Immature natural killer cell (primary cell): Measurements from ENCODE around the gene MFAP2. TPM values are rescaled to one million over a fixed set of nuclear protein-coding genes. Genes with fewer than 3 reads are reported as not detected.

Experiments
- DNase-seq, 3 donors: peaks; one replicate each; pipeline ENCODE4 v3.0.0; 2022; ENCODE audit warnings: mixed read lengths in 1 of 3
- H3K27ac Mint-ChIP-seq, 6 donors: one replicate each; pipeline ENCODE4 v1.8.0; 2020; ENCODE audit warnings: mixed read lengths in 6 of 6, mild to moderate bottlenecking in 5 of 6, inconsistent platforms in 4 of 6, moderate library complexity in 3 of 6
- H3K27me3 Mint-ChIP-seq, 3 donors: one replicate each; pipeline ENCODE4 v1.8.0; 2020 to 2021; ENCODE audit warnings: low read depth in 3 of 3, mild to moderate bottlenecking in 3 of 3, mixed read lengths in 3 of 3, moderate library complexity in 3 of 3, inconsistent platforms in 1 of 3
- H3K36me3 Mint-ChIP-seq, 3 donors: one replicate each; pipeline ENCODE4 v1.8.0; 2020; ENCODE audit warnings: mixed read lengths in 3 of 3, inconsistent platforms in 2 of 3, mild to moderate bottlenecking in 2 of 3
- H3K4me1 Mint-ChIP-seq, 2 donors: one replicate each; pipeline ENCODE4 v1.8.0; 2020; ENCODE audit warnings: inconsistent platforms in 2 of 2, mild to moderate bottlenecking in 2 of 2, mixed read lengths in 2 of 2, moderate library complexity in 1 of 2
- H3K4me3 Mint-ChIP-seq, 5 donors: one replicate each; pipeline ENCODE4 v1.8.0; 2020; ENCODE audit warnings: mild to moderate bottlenecking in 5 of 5, mixed read lengths in 5 of 5, inconsistent platforms in 3 of 5, moderate library complexity in 3 of 5
- H3K9me3 Mint-ChIP-seq, 6 donors: one replicate each; pipeline ENCODE4 v1.8.0; 2020; ENCODE audit warnings: mild to moderate bottlenecking in 6 of 6, mixed read lengths in 6 of 6, inconsistent platforms in 4 of 6, moderate library complexity in 3 of 6
- polyA plus RNA-seq, 3 donors: library from polyadenylated mRNA; unstranded; fragments of 300-500 nt; fragmentation: Illumina TruSeq; gene quantifications; one replicate each; pipeline ENCODE4 v1.2.3, GENCODE V29; 2021

The MFAP2 gene
- polyA plus RNA-seq, 3 donors from 2014 or later = not detected

- Mint-ChIP-seq H3K9me3 (no peaks in the 10 kb centered on the region), H3K4me3 (no peak overlapping the region), H3K4me1 (peaks cover 16 to 25% of the 10 kb centered on the region in 2 donors), H3K27ac (no peak overlapping the region), H3K27me3 (peaks cover 0 to 3% (median 0%) of the 10 kb centered on the region in 3 donors), H3K36me3 (peaks cover 3 to 16% (median 9%) of the 10 kb centered on the region in 3 donors)
- DNase-seq = no peak
Measured at GRCh38 chr1:17014671-17015567, 34.5 kb upstream of the MFAP2 start.

GRCh38 chr1:17013491-17014320 is 33.3 kb upstream of the MFAP2 start:
- no peak overlapping the region for H3K27ac Mint-ChIP-seq
- peaks cover 0 to 3% (median 0%) of the 10 kb centered on the region in 3 donors for H3K27me3 Mint-ChIP-seq
- H3K4me1 Mint-ChIP-seq = peaks cover 18 to 21% of the 10 kb centered on the region in 2 donors
- peak overlapping the region in 2 of 5 donors; percentile 27 to 40 for H3K4me3 Mint-ChIP-seq
- H3K36me3 Mint-ChIP-seq = peaks cover 1 to 4% (median 3%) of the 10 kb centered on the region in 3 donors
- no peaks in the 10 kb centered on the region for H3K9me3 Mint-ChIP-seq
- DNase-seq = no peak

GRCh38 chr1:17012775-17013490 is 32.5 kb upstream of the MFAP2 start:
- Mint-ChIP-seq H3K27ac (no peak overlapping the region), H3K36me3 (peaks cover 0 to 3% (median 0%) of the 10 kb centered on the region in 3 donors), H3K4me1 (peaks cover 18 to 21% of the 10 kb centered on the region in 2 donors), H3K27me3 (peaks cover 0 to 3% (median 0%) of the 10 kb centered on the region in 3 donors), H3K4me3 (peak overlapping the region in 2 of 5 donors; percentile 21 to 27), H3K9me3 (no peaks in the 10 kb centered on the region)
- no peak for DNase-seq

- no peaks in the 10 kb centered on the region for H3K9me3 Mint-ChIP-seq
- H3K4me3 Mint-ChIP-seq = peak within 1 kb of the TSS; percentile 84 to 86 (median 85)
- peak; percentile 75 to 80 (median 77) for DNase-seq
- peaks cover 0 to 3% (median 0%) of the 10 kb centered on the region in 3 donors for H3K36me3 Mint-ChIP-seq
- peak within 1 kb of the TSS; percentile 56 to 78 (median 72) for H3K27ac Mint-ChIP-seq
- H3K4me1 Mint-ChIP-seq = peaks cover 18 to 21% of the 10 kb centered on the region in 2 donors
- H3K27me3 Mint-ChIP-seq = peaks cover 0 to 3% (median 0%) of the 10 kb centered on the region in 3 donors
Measured at GRCh38 chr1:17011439-17012307, 31.3 kb upstream of the MFAP2 start, which contains the start of gene ATP13A2. ATP13A2 (minus strand) TSS chr1:17011928; CDS start chr1:17011738, 190 bp downstream.

- peaks cover 0 to 2% (median 0%) of the 10 kb centered on the region in 3 donors for H3K36me3 Mint-ChIP-seq
- H3K27me3 Mint-ChIP-seq = peaks cover 0 to 3% (median 0%) of the 10 kb centered on the region in 3 donors
- no peaks in the 10 kb centered on the region for H3K9me3 Mint-ChIP-seq
- H3K27ac Mint-ChIP-seq = peak overlapping the region in 4 of 6 donors; percentile 60 to 68 (median 66)
- H3K4me3 Mint-ChIP-seq = peak overlapping the region; percentile 81 to 86 (median 83)
- DNase-seq = no peak
- peaks cover 18 to 21% of the 10 kb centered on the region in 2 donors for H3K4me1 Mint-ChIP-seq
Measured at GRCh38 chr1:17011092-17011438, 30.6 kb upstream of the MFAP2 start.

GRCh38 chr1:17009706-17010105 is 29.3 kb upstream of the MFAP2 start:
- no peak for DNase-seq
- Mint-ChIP-seq H3K9me3 (no peaks in the 10 kb centered on the region), H3K4me1 (peaks cover 18 to 21% of the 10 kb centered on the region in 2 donors), H3K36me3 (no peaks in the 10 kb centered on the region), H3K27me3 (peaks cover 0 to 3% (median 0%) of the 10 kb centered on the region in 3 donors), H3K4me3 (peak overlapping the region in 3 of 5 donors; percentile 30 to 83 (median 54)), H3K27ac (no peak overlapping the region)

- peaks cover 18 to 21% of the 10 kb centered on the region in 2 donors for H3K4me1 Mint-ChIP-seq
- no peaks in the 10 kb centered on the region for H3K36me3 Mint-ChIP-seq
- H3K27me3 Mint-ChIP-seq = peaks cover 0 to 3% (median 2%) of the 10 kb centered on the region in 3 donors
- no peak overlapping the region for H3K4me3 Mint-ChIP-seq
- no peaks in the 10 kb centered on the region for H3K9me3 Mint-ChIP-seq
- no peak overlapping the region for H3K27ac Mint-ChIP-seq
- DNase-seq = no peak
Measured at GRCh38 chr1:17008208-17008855, 27.9 kb upstream of the MFAP2 start.

- Mint-ChIP-seq H3K4me3 (no peak overlapping the region), H3K27ac (no peak overlapping the region), H3K9me3 (no peaks in the 10 kb centered on the region), H3K36me3 (no peaks in the 10 kb centered on the region), H3K4me1 (peaks cover 17 to 19% of the 10 kb centered on the region in 2 donors), H3K27me3 (peaks cover 0 to 3% (median 2%) of the 10 kb centered on the region in 3 donors)
- no peak for DNase-seq
Measured at GRCh38 chr1:17007121-17007520, 26.7 kb upstream of the MFAP2 start.

- Mint-ChIP-seq H3K9me3 (no peaks in the 10 kb centered on the region), H3K4me1 (peaks cover 6 to 8% of the 10 kb centered on the region in 2 donors), H3K27ac (no peak overlapping the region), H3K27me3 (peaks cover 0 to 2% (median 2%) of the 10 kb centered on the region in 3 donors), H3K4me3 (no peak overlapping the region), H3K36me3 (peaks cover 0 to 8% (median 0%) of the 10 kb centered on the region in 3 donors)
- DNase-seq = no peak
Measured at GRCh38 chr1:17005365-17005740, 24.9 kb upstream of the MFAP2 start.

GRCh38 chr1:17004466-17005364 is 24.3 kb upstream of the MFAP2 start:
- Mint-ChIP-seq H3K27me3 (peaks cover 0 to 2% (median 0%) of the 10 kb centered on the region in 3 donors), H3K4me3 (no peak overlapping the region), H3K27ac (no peak overlapping the region), H3K4me1 (peaks cover 2% of the 10 kb centered on the region in 2 donors), H3K9me3 (no peaks in the 10 kb centered on the region), H3K36me3 (peaks cover 0 to 8% (median 0%) of the 10 kb centered on the region in 3 donors)
- DNase-seq = no peak

- no peak overlapping the region for H3K4me3 Mint-ChIP-seq
- DNase-seq = no peak
- H3K9me3 Mint-ChIP-seq = no peaks in the 10 kb centered on the region
- peaks cover 0 to 2% (median 0%) of the 10 kb centered on the region in 3 donors for H3K27me3 Mint-ChIP-seq
- peaks cover 4 to 21% (median 5%) of the 10 kb centered on the region in 3 donors for H3K36me3 Mint-ChIP-seq
- H3K4me1 Mint-ChIP-seq = no peaks in the 10 kb centered on the region
- H3K27ac Mint-ChIP-seq = no peak overlapping the region
Measured at GRCh38 chr1:17002524-17002902, 22.1 kb upstream of the MFAP2 start.
